Mesenchymal stem cell (in vitro differentiated cells and primary cell): ENCODE data around the gene OSBPL2.

Experiments used
- DNase-seq: peaks from one replicate; pipeline ENCODE4 v3.0.0-alpha.2; 2013
- H2AFZ ChIP-seq: one replicate; pipeline ENCODE4 v1.6.1; 2013; ENCODE audit warnings: low read depth, mild to moderate bottlenecking, control low read depth, inconsistent platforms, low read length, moderate library complexity
- H2AK5ac ChIP-seq: 2 replicates; pipeline ENCODE4 v1.6.1; 2013; ENCODE audit warnings: low read length, moderate library complexity, mild to moderate bottlenecking, inconsistent platforms; ENCODE audit not compliant: severe bottlenecking
- H2BK120ac ChIP-seq: one replicate; pipeline ENCODE4 v1.6.1; 2013; ENCODE audit warnings: low read depth, mild to moderate bottlenecking, inconsistent platforms, low read length, moderate library complexity
- H2BK12ac ChIP-seq, 2 experiments: one replicate each; pipeline ENCODE4 v1.6.1; 2013; ENCODE audit warnings: inconsistent platforms in 2 of 2, low read length in 2 of 2, mild to moderate bottlenecking in 2 of 2, moderate library complexity in 2 of 2, control low read depth in 1 of 2
- H2BK15ac ChIP-seq: one replicate; pipeline ENCODE4 v1.6.1; 2013; ENCODE audit warnings: mild to moderate bottlenecking, low read depth, inconsistent platforms; ENCODE audit not compliant: poor library complexity, severe bottlenecking
- H2BK5ac ChIP-seq: 2 replicates; pipeline ENCODE4 v1.6.1; 2013; ENCODE audit warnings: low read depth, mild to moderate bottlenecking, low read length, control low read depth, inconsistent platforms; ENCODE audit not compliant: poor library complexity, severe bottlenecking
- H3K14ac ChIP-seq, 2 experiments: one replicate each; pipeline ENCODE4 v1.6.1; 2013; ENCODE audit warnings: inconsistent platforms in 2 of 2, low read length in 2 of 2, control low read depth in 1 of 2, mild to moderate bottlenecking in 1 of 2, moderate library complexity in 1 of 2
- H3K18ac ChIP-seq, 2 experiments: one replicate each; pipeline ENCODE4 v1.6.1; 2013; ENCODE audit warnings: inconsistent platforms in 2 of 2, low read length in 2 of 2, control low read depth in 1 of 2, low read depth in 1 of 2, mild to moderate bottlenecking in 1 of 2
- H3K23ac ChIP-seq, 2 experiments: one replicate each; pipeline ENCODE4 v1.6.1; 2013; ENCODE audit warnings: inconsistent platforms in 2 of 2, low read length in 2 of 2, mild to moderate bottlenecking in 2 of 2, moderate library complexity in 2 of 2, control low read depth in 1 of 2
- H3K27ac ChIP-seq: 2 replicates; pipeline ENCODE4 v1.5.1; 2013; ENCODE audit warnings: mild to moderate bottlenecking, moderate library complexity, low read length, control low read depth, inconsistent platforms; ENCODE audit not compliant: poor library complexity, severe bottlenecking
- H3K27me3 ChIP-seq, 2 experiments: 2 replicates each; pipeline versions ENCODE4 v1.6.1 to v1.7.0; 2013; ENCODE audit warnings: low read length in 2 of 2, mild to moderate bottlenecking in 2 of 2, moderate library complexity in 2 of 2, control low read depth in 1 of 2, inconsistent platforms in 1 of 2; ENCODE audit not compliant: control insufficient read depth in 1 of 2, insufficient read depth in 1 of 2
- H3K36me3 ChIP-seq, 2 experiments: 2 replicates each; pipeline versions ENCODE4 v1.6.1 to v1.7.0; 2013; ENCODE audit warnings: low read length in 2 of 2, control low read depth in 1 of 2, inconsistent platforms in 1 of 2, low read depth in 1 of 2, mild to moderate bottlenecking in 1 of 2; ENCODE audit not compliant: insufficient read depth in 2 of 2, control insufficient read depth in 1 of 2
- H3K4ac ChIP-seq, 2 experiments: one replicate each; pipeline ENCODE4 v1.6.1; 2013; ENCODE audit warnings: inconsistent platforms in 2 of 2, low read length in 2 of 2, mild to moderate bottlenecking in 2 of 2, moderate library complexity in 2 of 2, control low read depth in 1 of 2, low read depth in 1 of 2
- H3K4me1 ChIP-seq: 2 replicates; pipeline ENCODE4 v1.6.1; 2013; ENCODE audit warnings: low read depth, low read length, control low read depth; ENCODE audit not compliant: control insufficient read depth, insufficient read depth
- H3K4me2 ChIP-seq: 2 replicates; pipeline ENCODE4 v1.6.1; 2013; ENCODE audit warnings: low read length, mild to moderate bottlenecking, inconsistent platforms; ENCODE audit not compliant: poor library complexity, severe bottlenecking
- H3K4me3 ChIP-seq, 2 experiments: 2 replicates each; pipeline versions ENCODE4 v1.5.1 to v1.7.0; 2013; ENCODE audit warnings: low read length in 2 of 2, mild to moderate bottlenecking in 2 of 2, control low read depth in 1 of 2, low read depth in 1 of 2; ENCODE audit not compliant: insufficient read depth in 1 of 2
- H3K79me1 ChIP-seq: replicated peaks from 2 replicates; pipeline ENCODE4 v1.6.1; 2013; ENCODE audit warnings: mild to moderate bottlenecking, control low read depth, low read length, inconsistent platforms; ENCODE audit not compliant: poor library complexity, severe bottlenecking
- H3K9ac ChIP-seq: 2 replicates; pipeline ENCODE4 v1.7.0; 2013; ENCODE audit warnings: mild to moderate bottlenecking, low read length, moderate library complexity
- H3K9me3 ChIP-seq: 2 replicates; pipeline ENCODE4 v1.7.0; 2013; ENCODE audit warnings: mild to moderate bottlenecking, low read length; ENCODE audit not compliant: control insufficient read depth
- H4K8ac ChIP-seq: one replicate; pipeline ENCODE4 v1.6.1; 2013; ENCODE audit warnings: inconsistent platforms, mild to moderate bottlenecking, low read length, moderate library complexity
- H4K91ac ChIP-seq: one replicate; pipeline ENCODE4 v1.6.1; 2013; ENCODE audit warnings: mild to moderate bottlenecking, low read length, inconsistent platforms
- WGBS: methylation state at CpG from one replicate; pipeline ENCODE4 v1.1.7; 2013; ENCODE audit warnings: mixed read lengths; 5-methylcytosine and 5-hydroxymethylcytosine counted together

OSBPL2 gene

GRCh38 chr20:62208061-62208794 lies 30.1 kb upstream of the OSBPL2 start:
- no peak overlapping the region for H3K18ac ChIP-seq
- no peaks in the 10 kb centered on the region for H3K9me3 ChIP-seq
- 95% methylated on average over 13 of the region's 19 CpGs for WGBS

GRCh38 chr20:62208795-62209755 lies 29.2 kb upstream of the OSBPL2 start:
- Histone ChIP-seq H3K9me3 (no peaks in the 10 kb centered on the region), H3K18ac (no peak overlapping the region), H2BK5ac (no peak overlapping the region), H2AFZ (no peak overlapping the region), H4K91ac (no peak overlapping the region), H3K14ac (no peak overlapping the region), H3K27me3 (peaks cover 24 to 46% of the 10 kb centered on the region in 2 experiments), H3K79me1 (peaks cover 2% of the 10 kb centered on the region), H3K4me3 (no peak overlapping the region), H3K4me1 (peaks cover 4% of the 10 kb centered on the region), H2BK120ac (no peak overlapping the region), H2BK15ac (no peak overlapping the region), H3K36me3 (peaks cover 0 to 14% of the 10 kb centered on the region in 2 experiments), H4K8ac (no peak overlapping the region), H3K4me2 (no peak overlapping the region), H3K23ac (peak overlapping the region in 1 of 2 experiments; percentile 14), H2AK5ac (no peak overlapping the region), H2BK12ac (no peak overlapping the region), H3K27ac (no peak overlapping the region), H3K9ac (no peak overlapping the region), H3K4ac (no peak overlapping the region)
- DNase-seq: no peak
- 70% methylated on average over 27 of the region's 27 CpGs for WGBS

More at GRCh38 chr20:62208061-62208794, 30.1 kb upstream of the OSBPL2 start:
- peaks cover 6 to 21% of the 10 kb centered on the region in 2 experiments for H3K36me3 ChIP-seq
- no peak overlapping the region for H4K8ac ChIP-seq
- H3K79me1 ChIP-seq: peaks cover 2% of the 10 kb centered on the region
- no peak overlapping the region for H3K9ac ChIP-seq
- H2BK120ac ChIP-seq: no peak overlapping the region
- H3K4me3 ChIP-seq: no peak overlapping the region
- H2BK12ac ChIP-seq: no peak overlapping the region
- no peak overlapping the region for H2AFZ ChIP-seq
- no peak overlapping the region for H2AK5ac ChIP-seq
- no peak overlapping the region for H2BK5ac ChIP-seq
- peaks cover 19 to 41% of the 10 kb centered on the region in 2 experiments for H3K27me3 ChIP-seq
- peaks cover 8% of the 10 kb centered on the region for H3K4me1 ChIP-seq
- no peak overlapping the region for H2BK15ac ChIP-seq
- H3K14ac ChIP-seq: no peak overlapping the region
- H3K27ac ChIP-seq: no peak overlapping the region
- no peak for DNase-seq
- H3K23ac ChIP-seq: no peak overlapping the region
- H3K4me2 ChIP-seq: no peak overlapping the region
- no peak overlapping the region for H4K91ac ChIP-seq
- no peak overlapping the region for H3K4ac ChIP-seq

- Histone ChIP-seq H3K4me3 (no peak overlapping the region), H2AFZ (no peak overlapping the region), H3K4ac (no peak overlapping the region), H3K36me3 (peaks cover 0 to 14% of the 10 kb centered on the region in 2 experiments), H3K9ac (no peak overlapping the region), H2AK5ac (no peak overlapping the region), H3K4me2 (no peak overlapping the region), H2BK15ac (no peak overlapping the region), H3K27ac (no peak overlapping the region), H2BK5ac (no peak overlapping the region), H3K23ac (peak overlapping the region in 1 of 2 experiments; percentile 14), H3K27me3 (peaks cover 33 to 55% of the 10 kb centered on the region in 2 experiments), H3K14ac (no peak overlapping the region), H3K79me1 (no peaks in the 10 kb centered on the region), H3K9me3 (no peaks in the 10 kb centered on the region), H3K18ac (no peak overlapping the region), H2BK12ac (no peak overlapping the region), H4K91ac (no peak overlapping the region), H3K4me1 (peaks cover 4% of the 10 kb centered on the region), H4K8ac (no peak overlapping the region), H2BK120ac (no peak overlapping the region)
- DNase-seq: no peak
- WGBS: 82% methylated on average over 13 of the region's 17 CpGs
These were observed 28.3 kb upstream of the OSBPL2 start for GRCh38 chr20:62209850-62210495.
